Limb (tissue), 2 donors: ENCODE results near the gene SPDEF.

ENCODE experiments used
- DNase-seq, 2 donors: peaks; one replicate each; pipeline ENCODE4 v3.0.0-alpha.2; 2016; ENCODE audit errors: extremely low spot score in 2 of 2

Gene SPDEF

GRCh38 chr6:34583861-34584604 lies 27.9 kb upstream of the SPDEF start:
- no peak for DNase-seq

GRCh38 chr6:34583461-34583860 lies 27.3 kb upstream of the SPDEF start:
- DNase-seq = no peak

- no peak for DNase-seq
These were observed 25.4 kb upstream of the SPDEF start for GRCh38 chr6:34581561-34581920.

GRCh38 chr6:34580707-34581560 lies 24.8 kb upstream of the SPDEF start:
- DNase-seq = no peak

GRCh38 chr6:34578445-34579262 lies 22.5 kb upstream of the SPDEF start:
- DNase-seq = no peak

- DNase-seq = no peak
These were observed 20.3 kb upstream of the SPDEF start for GRCh38 chr6:34576286-34576955.

GRCh38 chr6:34575326-34575725 lies 19.2 kb upstream of the SPDEF start:
- no peak for DNase-seq

GRCh38 chr6:34574647-34575293 lies 18.6 kb upstream of the SPDEF start:
- no peak for DNase-seq

- DNase-seq = no peak
These were observed 17.5 kb upstream of the SPDEF start for GRCh38 chr6:34573567-34574183.

GRCh38 chr6:34572585-34572984 lies 16.5 kb upstream of the SPDEF start:
- no peak for DNase-seq

- DNase-seq = no peak
These were observed 15.9 kb upstream of the SPDEF start for GRCh38 chr6:34572021-34572420.

GRCh38 chr6:34571388-34571787 lies 15.3 kb upstream of the SPDEF start:
- DNase-seq = no peak

- DNase-seq = no peak
These were observed 14.1 kb upstream of the SPDEF start for GRCh38 chr6:34570066-34570833.

GRCh38 chr6:34569361-34569973 lies 13.3 kb upstream of the SPDEF start:
- DNase-seq = no peak

GRCh38 chr6:34568341-34569201 lies 12.4 kb upstream of the SPDEF start:
- no peak for DNase-seq

GRCh38 chr6:34566830-34567546 lies 10.9 kb upstream of the SPDEF start:
- no peak for DNase-seq

GRCh38 chr6:34565722-34566137 lies 9.6 kb upstream of the SPDEF start:
- DNase-seq = no peak

- DNase-seq = no peak
These were observed 8.1 kb upstream of the SPDEF start for GRCh38 chr6:34564181-34564580.
